ENCODE results near the gene MAT2A. TPM values are rescaled to one million over a fixed set of nuclear protein-coding genes. Genes with fewer than 3 reads are reported as not detected.

MAT2A gene
- total and polyA plus RNA-seq, 9 of the 15 experiments (the other 6 are each of a cell fraction or from before 2014, with no cell fraction given): 130 to 1,027 (median 240) TPM

DNA sequence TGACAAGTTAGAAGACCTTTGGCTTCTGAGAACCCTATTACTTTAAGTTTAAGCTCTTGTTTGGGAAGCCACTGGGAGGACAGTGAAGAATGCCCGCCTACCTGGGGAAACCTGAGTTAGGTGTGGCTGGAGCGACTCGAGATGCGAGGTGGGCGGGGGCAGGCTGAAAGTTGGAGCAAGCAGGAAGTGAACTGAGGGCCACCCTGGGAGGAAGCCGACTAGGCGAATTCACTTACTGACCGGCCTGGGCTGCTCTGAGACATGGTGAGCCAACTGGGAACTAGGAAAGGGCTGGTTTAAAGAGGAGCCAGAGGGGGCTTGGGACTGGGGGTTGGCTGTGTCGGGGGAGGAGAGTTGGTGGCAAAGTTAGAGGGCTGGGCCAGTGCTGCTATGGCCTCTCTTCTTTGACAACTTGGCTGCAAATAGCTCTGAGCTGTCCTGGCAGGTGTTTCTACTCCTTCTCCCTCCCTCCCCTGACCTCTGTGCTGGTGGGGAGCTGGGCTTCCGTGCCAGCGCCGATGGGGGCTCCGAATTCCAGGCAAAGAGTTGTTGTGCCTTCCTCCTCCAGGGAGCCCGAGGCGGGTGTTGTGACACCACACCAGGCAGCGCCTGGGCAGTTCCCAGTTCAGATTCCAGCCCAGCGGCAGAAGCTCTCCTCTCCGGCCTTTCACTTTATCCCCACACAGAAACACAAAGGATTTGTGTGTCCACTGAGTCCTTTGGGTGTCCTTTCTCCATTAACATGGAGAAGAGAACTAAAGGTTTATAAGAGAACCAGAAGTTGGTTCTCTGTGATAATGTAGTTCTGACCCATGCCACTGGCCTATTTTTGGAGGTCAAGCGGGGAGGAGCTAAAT is 38.6 kb downstream of the MAT2A start, which contains the start of gene VAMP8 (continued):
- no peak; a peak in 1 of 4 replicates for TF ChIP-seq ZNF639 (CRISPR knock-in tag; conservative IDR thresholded peaks at IDR 0.05 in 1 of 2, IDR thresholded peaks at IDR 0.05 in 1 of 2)
- TF ChIP-seq ZBTB9 (CRISPR knock-in tag; IDR thresholded peaks at IDR 0.05): peak; percentile 61; the same call in 1 of the 2 replicates
- no peak for TF ChIP-seq E2F6 (IDR thresholded peaks at IDR 0.05; ENCODE audit: borderline replicate concordance in 1 of 2, extremely low read depth in 1 of 2, insufficient read depth in 1 of 2, insufficient read length in 1 of 2, low read depth in 1 of 2, low read length in 1 of 2, poor library complexity in 1 of 2, severe bottlenecking in 1 of 2)
- TF ChIP-seq, protein P1, sequence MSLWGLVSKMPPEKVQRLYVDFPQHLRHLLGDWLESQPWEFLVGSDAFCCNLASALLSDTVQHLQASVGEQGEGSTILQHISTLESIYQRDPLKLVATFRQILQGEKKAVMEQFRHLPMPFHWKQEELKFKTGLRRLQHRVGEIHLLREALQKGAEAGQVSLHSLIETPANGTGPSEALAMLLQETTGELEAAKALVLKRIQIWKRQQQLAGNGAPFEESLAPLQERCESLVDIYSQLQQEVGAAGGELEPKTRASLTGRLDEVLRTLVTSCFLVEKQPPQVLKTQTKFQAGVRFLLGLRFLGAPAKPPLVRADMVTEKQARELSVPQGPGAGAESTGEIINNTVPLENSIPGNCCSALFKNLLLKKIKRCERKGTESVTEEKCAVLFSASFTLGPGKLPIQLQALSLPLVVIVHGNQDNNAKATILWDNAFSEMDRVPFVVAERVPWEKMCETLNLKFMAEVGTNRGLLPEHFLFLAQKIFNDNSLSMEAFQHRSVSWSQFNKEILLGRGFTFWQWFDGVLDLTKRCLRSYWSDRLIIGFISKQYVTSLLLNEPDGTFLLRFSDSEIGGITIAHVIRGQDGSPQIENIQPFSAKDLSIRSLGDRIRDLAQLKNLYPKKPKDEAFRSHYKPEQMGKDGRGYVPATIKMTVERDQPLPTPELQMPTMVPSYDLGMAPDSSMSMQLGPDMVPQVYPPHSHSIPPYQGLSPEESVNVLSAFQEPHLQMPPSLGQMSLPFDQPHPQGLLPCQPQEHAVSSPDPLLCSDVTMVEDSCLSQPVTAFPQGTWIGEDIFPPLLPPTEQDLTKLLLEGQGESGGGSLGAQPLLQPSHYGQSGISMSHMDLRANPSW (CRISPR knock-in tag; IDR thresholded peaks at IDR 0.05): no peak
- peak; percentile 61 for TF ChIP-seq ELF1 (tag; IDR thresholded peaks at IDR 0.05)
- TF ChIP-seq CBX3 (IDR thresholded peaks at IDR 0.05; ENCODE audit: borderline replicate concordance in 1 of 2, low read length in 2 of 2): 0 out of 3 replicates have a peak, but pooled peaks of 1 of the 2 experiments have one; percentile 35
- 0 out of 2 replicates have a peak, but pooled peaks have one; percentile 53 for TF ChIP-seq HDGF (IDR thresholded peaks at IDR 0.05)
- TF ChIP-seq CAMTA2 (CRISPR knock-in tag; conservative IDR thresholded peaks at IDR 0.05): no peak
- TF ChIP-seq ZNF583 (CRISPR knock-in tag; IDR thresholded peaks at IDR 0.05): peak; percentile 69; the same call in 1 of the 2 replicates
- TF ChIP-seq PHB (CRISPR knock-in tag; IDR thresholded peaks at IDR 0.05): peak; percentile 27; the same call in 1 of the 2 replicates
- no peak for TF ChIP-seq TCFL5 (CRISPR knock-in tag; conservative IDR thresholded peaks at IDR 0.05)
- TF ChIP-seq, protein P2, sequence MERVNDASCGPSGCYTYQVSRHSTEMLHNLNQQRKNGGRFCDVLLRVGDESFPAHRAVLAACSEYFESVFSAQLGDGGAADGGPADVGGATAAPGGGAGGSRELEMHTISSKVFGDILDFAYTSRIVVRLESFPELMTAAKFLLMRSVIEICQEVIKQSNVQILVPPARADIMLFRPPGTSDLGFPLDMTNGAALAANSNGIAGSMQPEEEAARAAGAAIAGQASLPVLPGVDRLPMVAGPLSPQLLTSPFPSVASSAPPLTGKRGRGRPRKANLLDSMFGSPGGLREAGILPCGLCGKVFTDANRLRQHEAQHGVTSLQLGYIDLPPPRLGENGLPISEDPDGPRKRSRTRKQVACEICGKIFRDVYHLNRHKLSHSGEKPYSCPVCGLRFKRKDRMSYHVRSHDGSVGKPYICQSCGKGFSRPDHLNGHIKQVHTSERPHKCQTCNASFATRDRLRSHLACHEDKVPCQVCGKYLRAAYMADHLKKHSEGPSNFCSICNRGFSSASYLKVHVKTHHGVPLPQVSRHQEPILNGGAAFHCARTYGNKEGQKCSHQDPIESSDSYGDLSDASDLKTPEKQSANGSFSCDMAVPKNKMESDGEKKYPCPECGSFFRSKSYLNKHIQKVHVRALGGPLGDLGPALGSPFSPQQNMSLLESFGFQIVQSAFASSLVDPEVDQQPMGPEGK (CRISPR knock-in tag; IDR thresholded peaks at IDR 0.05; ENCODE audit: borderline replicate concordance): no peak
- TF ChIP-seq PHF8 (IDR thresholded peaks at IDR 0.05; ENCODE audit: borderline replicate concordance, low read length): peak; percentile 47; the same call in 1 of the 2 replicates
- TF ChIP-seq ZNF644 (tag; IDR thresholded peaks at IDR 0.05; ENCODE audit: low read depth): peak; percentile 26; the same call in 1 of the 2 replicates
- no peak for TF ChIP-seq ZFP1 (CRISPR knock-in tag; IDR thresholded peaks at IDR 0.05)

All from K562 (cell line).